Neural progenitor cell (in vitro differentiated cells): ENCODE data around the gene RB1. TPM values are rescaled to one million over a fixed set of nuclear protein-coding genes. Genes with fewer than 3 reads are reported as not detected.

Experiments used
- DNase-seq: peaks from one replicate; pipeline ENCODE4 v3.0.0-alpha.2; 2016; ENCODE audit warnings: low spot score
- H2AFZ ChIP-seq: fragments of 200-600 bp; sonication (generic); replicated peaks from 2 replicates; pipeline ENCODE4 v1.6.1; 2016; ENCODE audit warnings: antibody characterized with exemption
- H3F3A ChIP-seq: fragments of 200-600 bp; sonication (generic); 2 replicates; pipeline ENCODE4 v1.6.1; 2016; ENCODE audit warnings: antibody characterized with exemption, low read depth
- H3K27ac ChIP-seq: fragments of 200-600 bp; sonication (generic); 2 replicates; pipeline ENCODE4 v1.5.1; 2016; ENCODE audit warnings: mild to moderate bottlenecking
- H3K27me3 ChIP-seq: fragments of 200-600 bp; sonication (generic); 2 replicates; pipeline ENCODE4 v1.6.1; 2016; ENCODE audit warnings: mild to moderate bottlenecking, moderate library complexity
- H3K36me3 ChIP-seq: fragments of 200-600 bp; sonication (generic); 2 replicates; pipeline ENCODE4 v1.5.1; 2016
- H3K4me1 ChIP-seq: fragments of 200-600 bp; sonication (generic); 2 replicates; pipeline ENCODE4 v1.6.1; 2016; ENCODE audit warnings: mixed run types
- H3K4me2 ChIP-seq: fragments of 200-600 bp; sonication (generic); 2 replicates; pipeline ENCODE4 v1.6.1; 2016
- H3K4me3 ChIP-seq: fragments of 200-600 bp; sonication (generic); 2 replicates; pipeline ENCODE4 v1.5.1; 2016
- H3K79me2 ChIP-seq: fragments of 200-600 bp; sonication (generic); 2 replicates; pipeline ENCODE4 v1.6.1; 2016; ENCODE audit warnings: low read depth
- H3K9ac ChIP-seq: fragments of 200-600 bp; sonication (generic); 2 replicates; pipeline ENCODE4 v1.6.1; 2016
- H3K9me3 ChIP-seq: fragments of 200-600 bp; sonication (generic); 2 replicates; pipeline ENCODE4 v1.5.1; 2016; ENCODE audit warnings: low read depth
- H4K20me1 ChIP-seq: fragments of 200-600 bp; sonication (generic); 2 replicates; pipeline ENCODE4 v1.6.1; 2016; ENCODE audit warnings: low read depth
- H3K27ac Mint-ChIP-seq: 3 replicates; pipeline ENCODE4 v1.8.0; 2021; ENCODE audit warnings: mixed read lengths
- H3K27me3 Mint-ChIP-seq: 2 replicates; pipeline ENCODE4 v1.8.0; 2022; ENCODE audit warnings: low read depth, mild to moderate bottlenecking, inconsistent platforms, moderate library complexity, mixed read lengths; ENCODE audit not compliant: insufficient read depth
- H3K36me3 Mint-ChIP-seq: 3 replicates; pipeline ENCODE4 v1.8.0; 2021; ENCODE audit warnings: mixed read lengths
- H3K4me1 Mint-ChIP-seq: 3 replicates; pipeline ENCODE4 v1.8.0; 2021; ENCODE audit warnings: mixed read lengths
- H3K4me3 Mint-ChIP-seq: 3 replicates; pipeline ENCODE4 v1.8.0; 2021; ENCODE audit warnings: mild to moderate bottlenecking, moderate library complexity, mixed read lengths
- H3K9me3 Mint-ChIP-seq: 3 replicates; pipeline ENCODE4 v1.8.0; 2020; ENCODE audit warnings: mixed read lengths
- CTCF ChIP-seq: fragments of 200-600 bp; sonication (generic); IDR thresholded peaks from 2 replicates; pipeline ENCODE4 v1.5.1; 2017; ENCODE audit warnings: antibody characterized with exemption, mild to moderate bottlenecking
- EZH2 ChIP-seq: fragments of 200-600 bp; sonication (generic); IDR thresholded peaks from 2 replicates; pipeline ENCODE4 v1.6.1; 2017; ENCODE audit warnings: antibody characterized with exemption, mild to moderate bottlenecking, moderate library complexity
- EZH2phosphoT487 ChIP-seq: fragments of 200-600 bp; sonication (generic); IDR thresholded peaks from 2 replicates; pipeline ENCODE4 v1.6.1; 2017; ENCODE audit warnings: antibody characterized with exemption
- total RNA-seq: library from RNA; depleted of rRNA; stranded (reverse); fragments of >200 nt; gene quantifications from 2 replicates; pipeline ENCODE4 v1.2.3, GENCODE V29; 2015; ENCODE audit warnings: low replicate concordance

The RB1 gene
- total RNA-seq, 1 donor from 2014 or later = 39.5 TPM

GRCh38 chr13:48494874-48495273 lies 191.3 kb downstream of the RB1 start:
- no peak overlapping the region for H3K27ac Mint-ChIP-seq
- Histone ChIP-seq H3K4me3 (no peak overlapping the region), H3F3A (no peaks in the 10 kb centered on the region), H3K9ac (no peak overlapping the region), H3K36me3 (no peaks in the 10 kb centered on the region), H3K4me1 (no peaks in the 10 kb centered on the region), H3K9me3 (no peaks in the 10 kb centered on the region), H2AFZ (no peak overlapping the region), H3K27me3 (no peaks in the 10 kb centered on the region), H3K27ac (no peak overlapping the region), H4K20me1 (no peaks in the 10 kb centered on the region), H3K79me2 (no peaks in the 10 kb centered on the region), H3K4me2 (no peak overlapping the region)
- peaks cover 2% of the 10 kb centered on the region for H3K27me3 Mint-ChIP-seq
- TF ChIP-seq EZH2 (no peak), CTCF (no peak), EZH2phosphoT487 (no peak)
- no peaks in the 10 kb centered on the region for H3K9me3 Mint-ChIP-seq
- no peak for DNase-seq
- no peaks in the 10 kb centered on the region for H3K4me1 Mint-ChIP-seq
- peaks cover 8% of the 10 kb centered on the region for H3K36me3 Mint-ChIP-seq
- H3K4me3 Mint-ChIP-seq = no peak overlapping the region

- DNase-seq = no peak
- Mint-ChIP-seq H3K27ac (no peak overlapping the region), H3K27me3 (peaks cover 4% of the 10 kb centered on the region), H3K4me3 (no peak overlapping the region), H3K4me1 (no peaks in the 10 kb centered on the region), H3K36me3 (peaks cover 6% of the 10 kb centered on the region), H3K9me3 (no peaks in the 10 kb centered on the region)
- no peaks in the 10 kb centered on the region for H3K79me2 ChIP-seq
- H2AFZ ChIP-seq = no peak overlapping the region
- H3K4me3 ChIP-seq = no peak overlapping the region
- H3K9ac ChIP-seq = no peak overlapping the region
- no peak for TF ChIP-seq EZH2phosphoT487
- TF ChIP-seq EZH2 = no peak
- TF ChIP-seq CTCF = no peak
- no peaks in the 10 kb centered on the region for H3K36me3 ChIP-seq
- H3K4me1 ChIP-seq = no peaks in the 10 kb centered on the region
- no peaks in the 10 kb centered on the region for H3F3A ChIP-seq
- H3K27me3 ChIP-seq = no peaks in the 10 kb centered on the region
- no peak overlapping the region for H3K4me2 ChIP-seq
- peak overlapping the region; percentile 40 for H3K27ac ChIP-seq
- H4K20me1 ChIP-seq = no peaks in the 10 kb centered on the region
- no peaks in the 10 kb centered on the region for H3K9me3 ChIP-seq
Measured at GRCh38 chr13:48496271-48497161, 193.0 kb downstream of the RB1 start.

- Histone ChIP-seq H3K4me2 (no peak overlapping the region), H3K36me3 (no peaks in the 10 kb centered on the region), H3F3A (no peaks in the 10 kb centered on the region), H3K27me3 (no peaks in the 10 kb centered on the region), H3K9me3 (no peaks in the 10 kb centered on the region), H3K27ac (no peak overlapping the region), H2AFZ (no peak overlapping the region), H3K4me3 (no peak overlapping the region), H3K4me1 (no peaks in the 10 kb centered on the region), H4K20me1 (no peaks in the 10 kb centered on the region), H3K9ac (no peak overlapping the region), H3K79me2 (no peaks in the 10 kb centered on the region)
- Mint-ChIP-seq H3K27me3 (peaks cover 4% of the 10 kb centered on the region), H3K4me3 (no peak overlapping the region), H3K27ac (no peak overlapping the region), H3K36me3 (peaks cover 8% of the 10 kb centered on the region), H3K4me1 (no peaks in the 10 kb centered on the region), H3K9me3 (no peaks in the 10 kb centered on the region)
- DNase-seq = no peak
- TF ChIP-seq CTCF = no peak
- TF ChIP-seq EZH2 = no peak
- TF ChIP-seq EZH2phosphoT487 = no peak
Measured at GRCh38 chr13:48497669-48498068, 194.1 kb downstream of the RB1 start.
